GM12878 (cell line): ENCODE measurements around the gene SLC22A12. TPM values are rescaled to one million over a fixed set of nuclear protein-coding genes. Genes with fewer than 3 reads are reported as not detected.

Source experiments
- ATAC-seq: fragments of 200-7000 bp; cut with Tn5 transposase; 3 replicates; pipeline ENCODE4 v1.9.1; 2020; ENCODE audit warnings: mild to moderate bottlenecking, moderate library complexity
- BruUV-seq: library from RNA; stranded (reverse); fragments of 400-500 nt; replicated peaks from 2 replicates; lab custom pipeline; 2021; lab: Mats Ljungman, UMichigan
- CTCF ChIA-PET: fragments of 300-600 bp; sonication (Branson Sonifier 250); formaldehyde crosslinking; extraction: SDS; loops from one replicate; lab custom pipeline; 2021; ENCODE audit warnings: inconsistent platforms; lab: Yijun Ruan, JAX
- POLR2A ChIA-PET: fragments of 350-600 bp; formaldehyde crosslinking; extraction: SDS; loops from one replicate; lab custom pipeline; 2021; ENCODE audit warnings: inconsistent platforms; lab: Charles Lee
- RAD21 ChIA-PET: fragments of 300-600 bp; sonication (Branson Sonifier 250); formaldehyde crosslinking; loops from one replicate; lab custom pipeline; 2023; ENCODE audit warnings: antibody characterized with exemption; ENCODE audit not compliant: unreplicated experiment; lab: Charles Lee
- SMC1A ChIA-PET: fragments of 300-600 bp; sonication (Branson Sonifier 250); formaldehyde crosslinking; loops from one replicate; lab custom pipeline; 2023; ENCODE audit not compliant: unreplicated experiment, uncharacterized antibody; lab: Charles Lee
- DNase-seq: peaks from one replicate; pipeline ENCODE4 v3.0.0-alpha.2; 2011; ENCODE audit warnings: low read depth, low spot score
- FAIRE-seq: peaks from 3 replicates; lab custom pipeline; 2011; peaks lifted over from hg19 to GRCh38; lab: Jason Lieb, UNC
- H2AFZ ChIP-seq: 2 replicates; pipeline ENCODE4 v1.6.0; 2011; ENCODE audit warnings: low read depth, low read length, control low read depth; ENCODE audit not compliant: control insufficient read depth
- H3K27ac ChIP-seq: 2 replicates; pipeline ENCODE4 v1.5.1; 2011; ENCODE audit warnings: control low read depth; ENCODE audit not compliant: control insufficient read depth, insufficient read depth
- H3K27me3 ChIP-seq, 2 experiments: replicated peaks in 1 of 2; 2 replicates each; pipeline versions ENCODE4 v1.6.0 to v1.6.1; 2011; ENCODE audit warnings: low read length in 1 of 2; ENCODE audit not compliant: control insufficient read depth in 2 of 2, insufficient read depth in 2 of 2
- H3K36me3 ChIP-seq, 2 experiments: 2 replicates each; pipeline ENCODE4 v1.5.1; 2011; ENCODE audit warnings: low read length in 1 of 2; ENCODE audit not compliant: control insufficient read depth in 2 of 2, insufficient read depth in 2 of 2
- H3K4me1 ChIP-seq: 2 replicates; pipeline ENCODE4 v1.6.1; 2011; ENCODE audit warnings: mild to moderate bottlenecking, low read length, moderate library complexity, mixed read lengths; ENCODE audit not compliant: control insufficient read depth, insufficient read depth
- H3K4me2 ChIP-seq: 2 replicates; pipeline ENCODE4 v1.6.0; 2011; ENCODE audit warnings: control low read depth; ENCODE audit not compliant: control insufficient read depth, insufficient read depth
- H3K4me3 ChIP-seq: fragments of 200-600 bp; sonication (generic); 2 replicates; pipeline ENCODE4 v1.5.1; 2016
- H3K79me2 ChIP-seq: 2 replicates; pipeline ENCODE4 v1.6.0; 2011; ENCODE audit warnings: low read length; ENCODE audit not compliant: control insufficient read depth, insufficient read depth
- H3K9ac ChIP-seq: 2 replicates; pipeline ENCODE4 v1.8.0; 2011; ENCODE audit warnings: low read length, control low read depth, mixed read lengths; ENCODE audit not compliant: control insufficient read depth, insufficient read depth
- H3K9me3 ChIP-seq: replicated peaks from 3 replicates; pipeline ENCODE4 v1.5.1; 2011; ENCODE audit warnings: mild to moderate bottlenecking, low read length; ENCODE audit not compliant: control insufficient read depth, insufficient read depth
- H4K20me1 ChIP-seq: 2 replicates; pipeline ENCODE4 v1.6.0; 2011; ENCODE audit not compliant: control insufficient read depth, insufficient read depth
- IKZF2 ChIP-seq, 2 experiments: fragments of 450-650 bp; IDR thresholded peaks; 2 replicates each; pipeline ENCODE4 v1.6.1; 2017; ENCODE audit warnings: mild to moderate bottlenecking in 2 of 2, moderate library complexity in 2 of 2
- PBX3 ChIP-seq: IDR thresholded peaks from 2 replicates; pipeline ENCODE4 v1.6.1; 2011; ENCODE audit warnings: mild to moderate bottlenecking, low read depth, low read length, moderate library complexity; ENCODE audit not compliant: insufficient replicate concordance
- WGBS: methylation state at CpG from one replicate; pipeline ENCODE4 v1.1.6; 2016; ENCODE audit warnings: low lambda C conversion rate; ENCODE audit not compliant: insufficient replicate concordance, insufficient coverage; ENCODE audit errors: missing lambda C conversion rate; 5-methylcytosine and 5-hydroxymethylcytosine counted together
- in situ Hi-C: fragments of 300-500 bp; cut with MboI; formaldehyde crosslinking; loops from 9 replicates; pipeline ENCODE4 v1.14.3; 2018; ENCODE audit warnings: mixed read lengths
- intact Hi-C: fragments of 100-400 bp; cut with micrococcal nuclease; formaldehyde crosslinking; loops from one replicate; pipeline ENCODE4 v1.14.2; 2022; ENCODE audit not compliant: unreplicated experiment
- polyA plus RNA-seq, 11 experiments: library from polyadenylated mRNA; depleted of rRNA in 4 of 11; unstranded in 6 of 11; stranded (reverse) in 5 of 11; fragments of >200 nt; fragmentation: Nextera tagmentation in 4 of 11; fragmentation: Illumina TruSeq in 1 of 11; extraction: Ambion mirVana in 4 of 11; extraction: Trizol in 1 of 11; gene quantifications; 1 replicate in 1 of 11; 2 replicates in 10 of 11; pipeline versions ENCODE4 v1.2.1 to v1.2.3, GENCODE V29; 2011 to 2016; ENCODE audit warnings: inconsistent platforms in 2 of 11, missing spikeins in 2 of 11, low read depth in 1 of 11
- total RNA-seq, 4 experiments: library from RNA; depleted of rRNA in 3 of 4; stranded (reverse); fragments of >200 nt in 3 of 4; fragmentation: Illumina TruSeq in 1 of 4; extraction: Trizol in 1 of 4; gene quantifications; 2 replicates each; pipeline versions ENCODE4 v1.2.1 to v1.2.3, GENCODE V29; 2013 to 2021
- TF ChIP-seq, protein P1 (sequence below): IDR thresholded peaks from 2 replicates; pipeline ENCODE4 v1.6.1; 2012; ENCODE audit warnings: improper control_type of control experiment, low read depth, low read length; ENCODE audit not compliant: insufficient replicate concordance

The SLC22A12 gene
- total and polyA plus RNA-seq, 10 of the 15 experiments (the other 5 are each of a cell fraction or from before 2014, with no cell fraction given): not detected

DNA sequence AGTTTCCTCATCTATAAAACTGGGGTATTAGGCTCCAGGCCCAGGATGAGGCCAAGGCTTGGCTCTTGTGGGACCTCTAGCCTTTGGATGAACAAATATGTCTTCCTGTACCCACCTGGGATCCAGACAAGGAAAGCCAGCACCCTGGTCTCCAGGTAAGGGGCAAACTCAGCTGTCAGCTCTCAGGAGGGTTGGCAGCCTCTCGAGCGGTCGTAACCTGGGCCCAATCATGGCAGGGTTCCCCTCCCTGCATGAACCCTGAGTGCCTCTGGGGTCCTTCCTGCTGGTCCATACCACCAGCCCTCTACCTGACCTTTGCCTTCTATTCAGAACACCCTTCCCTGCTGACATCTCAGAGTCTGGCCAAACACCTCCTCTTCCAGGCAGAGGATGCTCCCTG, 19.6 kb downstream of the SLC22A12 start:
- Histone ChIP-seq H3K36me3 (no peaks in the 10 kb centered on the region), H3K9ac (no peak overlapping the region), H4K20me1 (no peaks in the 10 kb centered on the region), H3K79me2 (no peaks in the 10 kb centered on the region), H3K4me2 (no peak overlapping the region), H3K9me3 (no peaks in the 10 kb centered on the region), H2AFZ (no peak overlapping the region), H3K27ac (no peak overlapping the region), H3K4me1 (no peaks in the 10 kb centered on the region), H3K4me3 (no peak overlapping the region), H3K27me3 (no peaks in the 10 kb centered on the region)
- ChIA-PET CTCF (interaction anchor here (1.7 kb wide), 1 partner anchor 25 kb away, joined by 4 read pairs; no protein-coding TSS in a partner anchor), SMC1A (interaction anchor here (1.1 kb wide), 1 partner anchor 26 kb away, joined by 3 read pairs; no protein-coding TSS in a partner anchor), POLR2A (no interaction called here), RAD21 (no interaction called here)
- intact Hi-C loops: no loop called here
- in situ Hi-C loops: no loop called here
- TF ChIP-seq IKZF2 (IDR thresholded peaks at IDR 0.05): no peak
- TF ChIP-seq, protein P1, sequence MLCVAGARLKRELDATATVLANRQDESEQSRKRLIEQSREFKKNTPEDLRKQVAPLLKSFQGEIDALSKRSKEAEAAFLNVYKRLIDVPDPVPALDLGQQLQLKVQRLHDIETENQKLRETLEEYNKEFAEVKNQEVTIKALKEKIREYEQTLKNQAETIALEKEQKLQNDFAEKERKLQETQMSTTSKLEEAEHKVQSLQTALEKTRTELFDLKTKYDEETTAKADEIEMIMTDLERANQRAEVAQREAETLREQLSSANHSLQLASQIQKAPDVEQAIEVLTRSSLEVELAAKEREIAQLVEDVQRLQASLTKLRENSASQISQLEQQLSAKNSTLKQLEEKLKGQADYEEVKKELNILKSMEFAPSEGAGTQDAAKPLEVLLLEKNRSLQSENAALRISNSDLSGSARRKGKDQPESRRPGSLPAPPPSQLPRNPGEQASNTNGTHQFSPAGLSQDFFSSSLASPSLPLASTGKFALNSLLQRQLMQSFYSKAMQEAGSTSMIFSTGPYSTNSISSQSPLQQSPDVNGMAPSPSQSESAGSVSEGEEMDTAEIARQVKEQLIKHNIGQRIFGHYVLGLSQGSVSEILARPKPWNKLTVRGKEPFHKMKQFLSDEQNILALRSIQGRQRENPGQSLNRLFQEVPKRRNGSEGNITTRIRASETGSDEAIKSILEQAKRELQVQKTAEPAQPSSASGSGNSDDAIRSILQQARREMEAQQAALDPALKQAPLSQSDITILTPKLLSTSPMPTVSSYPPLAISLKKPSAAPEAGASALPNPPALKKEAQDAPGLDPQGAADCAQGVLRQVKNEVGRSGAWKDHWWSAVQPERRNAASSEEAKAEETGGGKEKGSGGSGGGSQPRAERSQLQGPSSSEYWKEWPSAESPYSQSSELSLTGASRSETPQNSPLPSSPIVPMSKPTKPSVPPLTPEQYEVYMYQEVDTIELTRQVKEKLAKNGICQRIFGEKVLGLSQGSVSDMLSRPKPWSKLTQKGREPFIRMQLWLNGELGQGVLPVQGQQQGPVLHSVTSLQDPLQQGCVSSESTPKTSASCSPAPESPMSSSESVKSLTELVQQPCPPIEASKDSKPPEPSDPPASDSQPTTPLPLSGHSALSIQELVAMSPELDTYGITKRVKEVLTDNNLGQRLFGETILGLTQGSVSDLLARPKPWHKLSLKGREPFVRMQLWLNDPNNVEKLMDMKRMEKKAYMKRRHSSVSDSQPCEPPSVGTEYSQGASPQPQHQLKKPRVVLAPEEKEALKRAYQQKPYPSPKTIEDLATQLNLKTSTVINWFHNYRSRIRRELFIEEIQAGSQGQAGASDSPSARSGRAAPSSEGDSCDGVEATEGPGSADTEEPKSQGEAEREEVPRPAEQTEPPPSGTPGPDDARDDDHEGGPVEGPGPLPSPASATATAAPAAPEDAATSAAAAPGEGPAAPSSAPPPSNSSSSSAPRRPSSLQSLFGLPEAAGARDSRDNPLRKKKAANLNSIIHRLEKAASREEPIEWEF: no peak
- no peak for TF ChIP-seq PBX3
- WGBS: 47% methylated on average over 3 of the region's 3 CpGs
- DNase-seq (no peak), ATAC-seq (no peak), FAIRE-seq (no peak)
- no TSS peak for BruUV-seq
